Fibroblast of skin of abdomen (primary cell): ENCODE results near the gene GNL3. TPM values are rescaled to one million over a fixed set of nuclear protein-coding genes. Genes with fewer than 3 reads are reported as not detected.
A peak's percentile ranks its signal among the peaks of the same experiment; 100 is the strongest.
"Not testable (repeated sequence)": the region's sequence is repeated elsewhere in the genome, so short reads cannot be mapped to it uniquely, and the experiment has no call there.

ENCODE experiments used
- DNase-seq: peaks from one replicate; pipeline ENCODE4 v3.0.0-alpha.2; 2013
- polyA plus RNA-seq, 2 experiments: library from polyadenylated mRNA; unstranded; fragments of 120-200 nt; gene quantifications; one replicate each; pipeline ENCODE4 v1.2.1, GENCODE V29; 2013; ENCODE audit not compliant: insufficient read length in 2 of 2

Gene GNL3, protein sequence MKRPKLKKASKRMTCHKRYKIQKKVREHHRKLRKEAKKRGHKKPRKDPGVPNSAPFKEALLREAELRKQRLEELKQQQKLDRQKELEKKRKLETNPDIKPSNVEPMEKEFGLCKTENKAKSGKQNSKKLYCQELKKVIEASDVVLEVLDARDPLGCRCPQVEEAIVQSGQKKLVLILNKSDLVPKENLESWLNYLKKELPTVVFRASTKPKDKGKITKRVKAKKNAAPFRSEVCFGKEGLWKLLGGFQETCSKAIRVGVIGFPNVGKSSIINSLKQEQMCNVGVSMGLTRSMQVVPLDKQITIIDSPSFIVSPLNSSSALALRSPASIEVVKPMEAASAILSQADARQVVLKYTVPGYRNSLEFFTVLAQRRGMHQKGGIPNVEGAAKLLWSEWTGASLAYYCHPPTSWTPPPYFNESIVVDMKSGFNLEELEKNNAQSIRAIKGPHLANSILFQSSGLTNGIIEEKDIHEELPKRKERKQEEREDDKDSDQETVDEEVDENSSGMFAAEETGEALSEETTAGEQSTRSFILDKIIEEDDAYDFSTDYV
- 95.4 TPM for polyA plus RNA-seq (2013, experiment 1 of 2; ENCODE audit: insufficient read length)
- polyA plus RNA-seq (2013, experiment 2 of 2; ENCODE audit: insufficient read length) = 100 TPM

GRCh38 chr3:52685709-52686691 lies at the start of gene GNL3, which contains the start of gene PBRM1:
GNL3 (plus strand) TSS chr3:52686032; CDS start chr3:52686093, 61 bp downstream.
PBRM1 (minus strand) TSS chr3:52685913.
- peak; percentile 96 for DNase-seq

GRCh38 chr3:52636673-52637072 lies 49.2 kb upstream of the GNL3 start:
- peak; percentile 10 for DNase-seq

- DNase-seq = no peak
Observed at GRCh38 chr3:52645549-52645948, 40.3 kb upstream of the GNL3 start.

DNA sequence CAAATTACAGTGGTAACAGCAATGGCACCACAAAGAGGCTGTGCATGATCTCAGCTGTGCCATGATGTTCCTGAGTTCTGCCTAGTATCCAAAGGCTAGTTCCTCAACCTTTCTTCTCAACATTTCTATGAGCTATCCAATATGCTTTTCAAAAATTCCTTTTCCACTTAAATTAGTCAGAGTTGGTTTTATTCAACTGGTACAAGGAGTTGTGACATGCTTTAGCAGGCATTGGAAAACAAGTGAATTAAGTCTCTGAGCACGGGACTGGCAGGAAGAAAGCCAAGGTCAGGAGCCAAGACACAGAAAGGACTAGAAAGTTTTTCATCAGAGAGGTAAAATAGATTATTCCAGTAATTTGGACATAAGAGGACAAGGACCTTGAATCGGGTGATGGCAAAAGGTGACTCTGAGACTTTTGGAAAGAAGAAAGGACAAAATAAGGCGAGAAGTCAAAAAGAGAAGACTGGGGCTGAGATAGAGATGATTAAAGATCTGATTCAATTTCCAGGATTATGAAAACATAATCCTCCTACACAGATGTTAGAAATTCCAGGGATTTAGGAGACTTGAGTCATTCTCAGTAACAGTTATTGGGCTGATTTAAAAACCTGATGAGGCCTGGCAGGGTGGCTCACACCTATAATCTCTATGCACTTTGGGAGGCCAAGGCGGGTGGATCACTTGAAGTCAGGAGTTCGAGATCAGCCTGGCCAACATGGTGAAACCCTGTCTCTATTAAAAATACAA lies 36.2 kb upstream of the GNL3 start:
- DNase-seq = peak; percentile 66

GRCh38 chr3:52650439-52650838 lies 35.4 kb upstream of the GNL3 start:
- peak; percentile 1 for DNase-seq

DNA sequence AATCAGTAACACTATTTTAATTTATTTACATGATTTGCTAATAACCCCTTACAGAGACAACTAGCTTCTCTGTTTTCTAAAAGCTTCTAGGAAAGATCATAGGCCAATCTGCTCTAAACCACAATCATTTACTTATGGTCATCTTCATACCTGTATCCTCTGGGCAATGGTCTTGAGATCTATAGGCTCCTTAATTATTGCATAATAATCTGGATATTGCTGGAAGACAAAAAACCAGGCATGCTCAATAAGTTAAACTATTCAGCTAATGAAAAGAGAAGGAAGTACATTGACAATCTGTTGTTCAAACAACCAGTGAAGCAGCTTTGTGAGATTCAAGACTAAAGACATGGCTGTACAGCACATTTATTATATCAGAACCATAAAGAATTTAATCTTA lies 34.2 kb upstream of the GNL3 start:
- no peak for DNase-seq

- no peak for DNase-seq
Observed at GRCh38 chr3:52655895-52656294, 29.9 kb upstream of the GNL3 start.

DNA sequence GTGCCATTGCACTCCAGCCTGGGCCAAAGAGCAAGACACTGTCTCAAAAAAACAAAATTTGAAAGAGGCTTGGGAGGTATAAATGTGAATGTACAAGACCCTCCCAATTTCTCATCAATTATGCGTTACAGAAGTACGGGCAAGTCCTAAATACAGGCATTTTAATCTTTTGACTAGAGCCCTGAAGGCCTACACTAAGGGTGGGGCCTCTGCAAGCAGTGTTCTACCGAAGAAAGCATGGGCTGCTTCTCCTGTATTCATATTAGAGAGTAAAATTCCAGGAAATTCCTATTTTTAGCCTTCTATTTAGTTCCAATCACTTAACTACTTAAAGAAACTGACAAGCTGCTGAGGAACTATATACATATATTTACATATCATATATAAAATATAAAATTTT lies 25.8 kb upstream of the GNL3 start:
- DNase-seq = no peak

- no peak for DNase-seq
Observed at GRCh38 chr3:52663098-52663497, 22.7 kb upstream of the GNL3 start.

DNA sequence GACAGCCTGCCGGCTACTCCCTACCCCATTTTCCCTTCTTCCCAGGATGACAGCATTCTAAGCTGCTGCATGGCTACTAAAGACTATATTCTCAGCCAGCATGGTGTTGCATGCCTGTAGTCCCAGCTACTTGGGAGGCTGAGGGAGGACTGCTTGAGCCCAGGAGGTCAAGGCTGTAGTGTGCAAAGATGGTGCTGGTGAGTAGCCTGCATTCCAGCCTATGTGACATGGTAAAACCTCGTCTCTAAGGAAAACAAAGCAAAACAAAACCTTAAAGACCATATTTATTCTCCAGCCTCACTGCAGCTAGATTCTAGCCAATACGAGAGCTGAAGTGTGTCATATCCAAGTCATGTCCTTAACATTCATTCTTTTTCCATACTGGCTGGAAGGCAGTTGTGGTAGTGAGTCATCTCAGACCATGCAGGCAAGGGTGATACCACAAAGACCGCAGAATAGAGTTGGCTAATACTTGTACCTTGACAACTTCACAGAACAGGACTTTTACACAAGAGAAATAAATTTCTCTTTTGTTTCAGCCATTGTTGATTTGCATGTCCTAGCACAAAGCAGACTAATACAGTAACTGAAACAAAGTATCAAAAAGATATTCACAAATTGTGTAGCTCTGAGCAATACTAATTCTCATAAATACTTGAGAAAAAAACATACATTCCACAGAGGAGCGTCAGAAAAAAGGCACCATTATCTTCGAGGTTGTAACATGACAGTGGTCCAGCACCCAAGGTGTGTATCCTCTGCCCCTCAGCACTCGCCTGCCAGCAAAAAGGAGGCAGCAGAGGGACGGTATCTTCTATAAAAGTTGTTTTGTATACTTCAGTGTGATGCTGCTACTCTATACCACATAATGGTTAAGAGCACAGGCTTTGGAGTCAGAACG lies 15.0 kb upstream of the GNL3 start:
- DNase-seq = peak; percentile 100

DNA sequence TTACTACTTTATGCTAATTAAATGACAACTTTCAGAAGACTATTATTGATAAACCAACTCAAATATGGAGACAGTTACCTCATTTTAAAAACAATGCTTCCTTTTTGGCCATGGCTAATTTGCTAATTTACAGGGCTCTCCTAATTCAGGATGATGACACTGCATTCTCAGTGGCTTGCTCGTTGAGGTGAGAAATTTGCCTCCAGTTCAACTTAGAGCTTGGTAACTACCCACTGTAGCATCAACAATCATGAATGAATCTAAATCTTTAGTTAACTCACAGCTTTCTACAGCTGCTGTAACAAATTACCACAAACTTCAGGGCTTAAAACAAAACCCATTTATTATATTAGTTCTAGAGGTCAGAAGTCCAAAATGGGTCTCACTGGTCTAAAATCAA lies 14.2 kb upstream of the GNL3 start:
- peak; percentile 37 for DNase-seq

GRCh38 chr3:52676201-52676600 lies 9.6 kb upstream of the GNL3 start:
- DNase-seq = not testable (repeated sequence)

DNA sequence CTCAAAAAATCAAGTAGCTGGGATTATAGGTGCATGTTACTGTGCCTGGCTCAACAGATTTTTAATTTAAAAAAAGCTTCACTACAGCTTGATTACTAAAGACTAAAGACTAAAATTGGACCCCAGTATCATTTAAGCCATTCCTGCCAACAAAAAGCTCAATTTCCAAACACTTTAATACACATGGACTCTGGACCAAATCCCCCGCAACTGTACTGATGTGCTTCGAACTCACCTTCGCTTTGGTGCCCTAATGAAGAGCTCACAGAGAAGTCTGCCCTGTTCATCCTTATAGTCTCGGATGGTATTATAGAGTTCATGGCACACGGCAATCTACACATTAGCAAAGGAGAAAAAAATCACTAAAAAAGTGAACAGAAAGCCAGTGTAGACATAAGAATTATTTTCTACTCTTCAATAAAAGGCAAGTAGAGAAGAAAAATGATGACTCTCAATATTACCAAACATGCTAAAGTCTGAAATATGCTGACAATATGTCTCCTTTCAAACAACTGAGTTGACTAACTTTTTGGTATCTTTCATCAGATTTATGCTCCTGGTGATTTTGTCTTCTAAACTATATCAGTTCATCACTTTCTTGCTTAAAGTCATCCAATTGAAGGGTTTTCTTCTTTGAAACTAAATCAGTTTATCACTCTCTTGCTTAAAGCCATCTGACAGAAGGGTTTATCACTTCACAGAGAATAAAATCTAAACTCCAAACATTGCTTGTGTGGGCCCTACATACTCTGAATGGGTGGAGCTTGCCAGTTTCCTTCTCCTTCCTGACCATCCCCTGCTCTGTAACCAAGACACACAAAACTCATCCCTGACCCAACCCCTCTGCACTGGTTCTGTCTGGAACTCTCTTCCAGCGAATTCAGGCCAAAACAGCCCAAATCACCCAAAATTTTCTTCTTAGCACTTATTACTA lies 7.3 kb upstream of the GNL3 start:
- DNase-seq = no peak

DNA sequence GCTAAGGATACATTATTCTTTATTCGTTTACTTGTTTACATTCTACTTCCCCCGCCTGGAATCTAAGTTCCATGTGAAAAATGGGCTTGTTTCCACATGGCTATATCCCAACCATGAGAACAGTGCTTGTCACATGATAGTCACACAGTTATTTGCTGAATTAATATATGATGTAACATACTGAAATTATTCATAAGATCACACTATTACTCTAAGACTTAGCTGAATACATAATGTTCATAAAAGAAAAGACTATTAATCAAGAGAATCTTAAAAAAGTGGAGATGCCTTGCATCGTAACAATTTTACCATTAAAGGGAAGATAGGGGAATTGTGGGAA lies 6.7 kb upstream of the GNL3 start:
- peak; percentile 64 for DNase-seq

GRCh38 chr3:52679811-52680210 lies 6.0 kb upstream of the GNL3 start:
- no peak for DNase-seq

- no peak for DNase-seq
Observed at GRCh38 chr3:52681596-52681995, 4.2 kb upstream of the GNL3 start.

- DNase-seq = peak; percentile 87
Observed at GRCh38 chr3:52682016-52682415, 3.8 kb upstream of the GNL3 start.

DNA sequence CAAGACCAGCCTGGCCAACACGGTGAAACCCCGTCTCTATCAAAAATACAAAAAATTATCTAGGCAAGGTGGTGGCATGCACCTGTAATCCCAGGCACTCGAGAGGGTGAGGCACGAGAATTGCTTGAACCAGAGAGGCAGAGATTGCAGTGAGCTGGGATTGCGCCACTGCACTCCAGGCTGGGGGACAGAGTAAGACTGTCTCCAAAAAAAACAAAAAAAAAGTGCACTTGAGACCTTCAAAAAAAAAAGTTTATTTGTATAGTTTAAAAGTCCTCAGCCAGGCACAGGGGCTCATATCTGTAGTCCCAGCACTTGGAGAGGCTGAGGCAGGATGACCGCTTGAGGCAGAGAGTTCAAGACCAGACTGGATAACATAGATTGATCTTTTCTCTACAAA lies 2.2 kb upstream of the GNL3 start:
- DNase-seq = no peak

GRCh38 chr3:52684184-52684583 lies 1.6 kb upstream of the GNL3 start:
- DNase-seq = no peak

- peak; percentile 75 for DNase-seq
Observed at GRCh38 chr3:52685285-52685708, 535 bp upstream of the GNL3 start.
